ENCODE measurements around the gene TMEM151A.
"Not testable (repeated sequence)": the region's sequence is repeated elsewhere in the genome, so short reads cannot be mapped to it uniquely, and the experiment has no call there.

The TMEM151A gene

GRCh38 chr11:66297610-66298009 is 5.9 kb downstream of the TMEM151A start:
- in situ Hi-C loops (cut with HindIII; ENCODE audit: low sequenced_read_pairs) = no loop called here

DNA sequence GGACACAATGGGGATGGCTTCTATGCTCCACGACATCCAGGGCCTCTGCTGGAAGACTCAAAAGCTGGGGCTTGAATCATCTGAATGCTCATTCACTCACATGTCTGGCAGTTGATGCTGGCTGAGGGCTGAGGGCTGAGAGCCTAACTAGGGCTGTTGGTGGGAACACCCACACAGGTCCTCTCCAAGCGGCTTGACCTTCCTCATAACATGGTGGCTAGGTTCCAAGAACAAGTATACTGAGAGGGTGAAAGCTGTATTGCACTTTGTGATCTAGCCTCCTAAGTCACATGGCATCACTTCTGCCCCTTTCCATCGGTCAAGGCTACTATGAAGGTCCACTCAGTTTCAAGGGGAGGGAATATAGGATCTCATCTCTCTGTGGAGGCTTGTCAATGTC is 7.5 kb downstream of the TMEM151A start:
- in situ Hi-C loops (cut with HindIII; ENCODE audit: low sequenced_read_pairs) = no loop called here

GRCh38 chr11:66302656-66303055 is 11.0 kb downstream of the TMEM151A start:
- in situ Hi-C loops (cut with HindIII; ENCODE audit: low sequenced_read_pairs) = no loop called here

GRCh38 chr11:66309475-66309874 is 17.8 kb downstream of the TMEM151A start:
- in situ Hi-C loops (cut with HindIII; ENCODE audit: low sequenced_read_pairs) = no loop called here

DNA sequence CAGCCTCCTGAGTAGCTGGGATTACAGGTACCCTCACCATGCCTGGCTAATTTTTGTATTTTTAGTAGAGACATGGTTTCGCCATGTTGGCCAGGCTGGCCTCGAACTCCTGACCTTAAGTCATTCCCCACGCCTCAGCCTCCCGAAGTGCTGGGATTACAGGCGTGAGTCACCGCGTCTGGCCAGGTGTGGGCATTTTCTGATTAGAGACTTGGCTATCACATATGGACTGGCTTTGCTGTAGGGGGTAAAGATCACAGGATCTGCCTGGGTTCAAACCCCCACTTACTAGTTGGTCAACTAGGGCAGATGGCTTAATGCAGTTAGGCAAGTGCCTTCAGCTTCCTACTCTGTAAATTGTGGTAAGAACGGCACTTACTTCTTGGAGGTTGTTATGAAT is 18.6 kb downstream of the TMEM151A start:
- in situ Hi-C loops (cut with HindIII; ENCODE audit: low sequenced_read_pairs) = no loop called here

DNA sequence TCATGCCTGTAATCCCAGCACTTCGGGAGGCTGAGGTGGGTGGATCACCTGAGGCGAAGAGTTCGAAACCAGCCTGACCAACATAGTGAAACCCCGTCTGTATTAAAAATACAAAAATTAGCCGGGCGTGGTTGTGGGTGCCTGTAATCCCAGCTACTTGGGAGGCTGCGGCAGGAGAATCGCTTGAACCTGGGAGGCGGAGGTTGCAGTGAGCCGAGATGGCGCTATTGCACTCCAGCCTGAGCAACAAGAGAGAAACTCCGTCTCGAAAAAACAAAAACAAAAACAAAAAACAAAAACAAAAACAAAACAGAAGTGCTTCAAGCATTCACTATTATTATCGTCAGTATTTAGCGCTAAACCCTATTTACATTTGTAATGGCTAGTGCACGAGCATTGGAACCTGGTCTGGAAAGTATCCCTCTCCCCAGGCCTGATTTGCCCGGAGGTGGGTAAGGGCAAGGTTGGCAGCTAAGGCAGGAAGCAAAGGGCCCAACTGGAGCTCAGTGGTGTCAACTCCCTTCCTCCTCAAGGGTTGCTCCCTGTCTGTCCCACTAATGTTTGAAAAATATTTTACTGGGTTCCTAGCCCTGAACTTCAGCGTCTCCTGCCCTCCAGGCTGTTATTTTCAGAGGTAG is 19.2 kb downstream of the TMEM151A start:
- in situ Hi-C loops (cut with HindIII; ENCODE audit: low sequenced_read_pairs) = not testable (repeated sequence)

- in situ Hi-C loops (cut with HindIII; ENCODE audit: low sequenced_read_pairs) = no loop called here
Observed at GRCh38 chr11:66311470-66311964, 19.8 kb downstream of the TMEM151A start.

GRCh38 chr11:66311965-66312548 is 20.4 kb downstream of the TMEM151A start:
- in situ Hi-C loops (cut with HindIII; ENCODE audit: low sequenced_read_pairs) = no loop called here

GRCh38 chr11:66312549-66313320 is 21.0 kb downstream of the TMEM151A start:
- in situ Hi-C loops (cut with HindIII; ENCODE audit: low sequenced_read_pairs) = no loop called here

DNA sequence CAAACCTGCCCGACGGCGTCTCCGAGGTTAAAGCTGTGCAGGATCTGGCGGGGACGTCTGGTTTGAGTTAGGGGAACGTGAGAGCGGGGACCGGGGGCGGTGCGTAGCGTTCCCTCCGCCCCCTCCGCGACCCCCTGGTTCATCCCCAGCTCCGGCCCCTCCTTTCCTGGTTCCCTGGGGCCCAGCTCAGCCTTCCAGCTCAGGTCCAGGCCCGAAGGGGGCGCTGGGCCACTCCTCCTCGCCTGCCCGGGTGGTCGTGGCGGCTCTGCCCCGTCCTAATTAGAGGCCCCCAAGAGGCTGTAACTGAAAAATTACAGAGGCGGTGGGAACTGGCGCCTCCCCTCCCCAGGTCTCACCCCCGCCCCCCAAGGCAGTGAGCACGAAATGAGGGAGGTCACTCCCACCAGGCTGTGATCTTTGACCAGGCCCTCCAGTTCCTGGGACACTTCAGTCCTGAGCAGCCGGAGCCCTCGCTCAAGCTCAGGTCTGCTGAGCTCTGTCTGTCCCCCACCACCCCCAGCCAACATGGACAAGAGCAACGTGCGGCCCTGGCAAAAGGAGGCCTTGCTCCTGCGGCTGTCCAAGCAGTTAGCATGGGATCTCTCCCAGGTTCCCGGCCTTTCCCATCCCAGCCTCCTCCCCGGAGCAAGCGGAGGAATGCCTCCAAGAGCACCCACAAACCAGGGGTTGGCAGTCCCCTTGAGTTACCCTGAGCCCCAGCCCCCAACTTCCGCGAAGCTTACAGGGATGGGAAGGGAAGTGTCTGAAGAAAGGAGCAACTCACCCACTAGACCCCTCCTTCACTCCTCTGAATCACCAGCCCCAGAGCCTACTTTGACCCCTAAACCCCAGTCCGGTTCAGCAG is 21.9 kb downstream of the TMEM151A start:
- in situ Hi-C loops (cut with HindIII; ENCODE audit: low sequenced_read_pairs) = no loop called here

- in situ Hi-C loops (cut with HindIII; ENCODE audit: low sequenced_read_pairs) = no loop called here
Observed at GRCh38 chr11:66314186-66314501, 22.4 kb downstream of the TMEM151A start.

DNA sequence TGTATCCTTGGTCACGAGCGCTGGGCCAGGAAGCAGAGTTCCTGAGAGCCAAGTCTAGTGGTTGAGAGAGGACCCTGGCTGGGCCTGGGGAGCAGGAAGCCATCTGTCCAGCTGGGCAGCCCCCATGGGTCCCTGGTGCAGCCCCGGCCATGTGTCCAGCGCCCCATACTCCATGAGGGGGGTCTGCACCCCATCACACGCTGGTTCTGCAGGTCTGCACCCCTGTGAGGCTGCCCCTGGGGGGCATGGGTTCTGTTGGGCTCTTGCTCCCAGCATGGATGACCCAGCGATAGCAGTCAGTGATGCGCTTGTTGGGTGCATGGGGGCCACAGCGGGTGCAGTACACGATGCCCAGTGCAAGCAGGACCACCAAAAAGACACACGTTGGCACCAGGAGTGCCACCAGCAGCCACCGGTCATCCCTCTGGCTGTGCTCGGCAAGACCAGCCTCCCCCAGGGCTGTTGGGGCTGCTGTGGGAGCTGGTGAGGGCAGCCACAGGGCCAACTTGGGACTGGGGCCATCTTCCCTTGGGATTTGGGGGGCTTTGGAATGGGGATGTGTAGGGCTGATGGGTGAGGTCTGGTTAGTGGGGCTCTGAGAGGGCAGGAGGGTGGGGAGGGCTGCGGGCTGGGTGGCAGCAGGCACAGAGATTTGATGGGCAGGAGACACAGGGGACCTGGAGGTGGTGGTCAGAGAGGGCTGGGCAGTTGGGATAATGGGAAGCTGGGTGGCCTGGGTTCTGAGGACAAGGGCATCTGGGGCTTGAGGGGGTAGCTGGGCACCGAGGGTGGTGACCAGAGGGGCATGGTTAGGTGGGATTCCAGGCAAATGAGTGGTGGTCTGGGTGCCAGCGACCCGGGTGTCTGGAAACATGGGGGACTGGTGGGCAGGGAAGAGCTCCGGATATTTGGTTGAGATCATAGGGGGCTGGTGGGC is 23.1 kb downstream of the TMEM151A start:
- in situ Hi-C loops (cut with HindIII; ENCODE audit: low sequenced_read_pairs) = no loop called here

DNA sequence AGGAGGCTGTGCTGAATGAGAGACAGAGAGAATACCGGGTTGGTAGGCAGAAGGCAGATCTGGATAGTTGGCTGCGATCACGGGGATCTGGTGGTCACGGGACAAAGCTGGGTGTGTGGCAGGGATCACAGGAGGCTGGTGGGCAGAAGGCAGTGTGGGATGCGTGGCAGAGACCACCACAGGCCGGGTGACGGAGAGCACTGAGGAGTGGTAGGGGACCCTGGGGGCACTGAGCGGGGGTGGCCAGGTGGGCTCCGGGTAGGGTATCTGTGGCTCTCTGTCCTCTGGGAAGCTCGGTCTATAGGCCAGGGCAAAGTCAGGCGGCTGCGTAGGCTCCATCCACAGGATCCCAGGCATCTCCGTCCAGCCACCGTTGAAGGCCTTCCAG is 23.8 kb downstream of the TMEM151A start:
- in situ Hi-C loops (cut with HindIII; ENCODE audit: low sequenced_read_pairs) = no loop called here

DNA sequence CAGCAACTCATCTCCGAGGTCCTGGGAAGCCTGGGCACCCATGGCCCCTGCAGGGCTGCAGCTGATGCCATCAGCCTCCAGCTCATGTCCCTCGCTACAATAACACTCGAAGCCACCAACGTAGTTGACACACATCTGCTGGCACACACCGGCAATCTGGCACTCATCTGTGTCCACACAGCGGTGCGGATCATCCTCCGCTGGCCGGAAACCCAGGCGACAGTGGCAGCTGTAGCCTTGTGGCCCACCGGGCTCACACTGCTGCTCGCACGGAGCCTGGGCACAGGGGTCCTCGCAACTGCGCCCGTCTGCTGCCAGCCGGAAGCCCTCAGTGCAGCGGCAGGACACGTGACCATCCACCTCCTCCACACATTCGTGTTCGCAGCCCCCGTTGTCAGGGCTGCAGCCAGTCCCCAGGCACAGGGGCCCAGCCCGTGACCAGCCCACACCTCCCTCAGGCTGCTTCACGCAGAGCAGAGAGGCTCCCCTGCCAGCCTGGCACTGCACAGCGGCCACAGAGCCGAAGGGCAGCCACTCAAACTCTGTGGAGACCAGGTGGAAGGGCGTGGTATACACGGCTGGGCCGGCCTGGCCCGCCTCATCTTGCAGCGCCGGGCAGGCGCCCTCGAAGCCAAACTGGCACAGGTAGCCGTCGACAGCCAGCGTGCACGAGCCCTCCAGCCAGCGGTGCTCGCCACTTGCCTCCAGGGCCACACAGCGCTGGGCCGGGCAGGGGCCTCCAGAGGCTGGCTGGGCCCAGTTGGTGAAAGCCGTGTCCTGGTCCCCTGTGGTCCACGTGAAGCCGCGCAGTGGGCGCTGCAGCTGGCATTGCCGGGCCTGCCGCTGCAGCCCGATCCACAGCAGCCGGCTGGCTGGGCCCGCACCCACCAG is 24.5 kb downstream of the TMEM151A start:
- in situ Hi-C loops (cut with HindIII; ENCODE audit: low sequenced_read_pairs) = no loop called here

DNA sequence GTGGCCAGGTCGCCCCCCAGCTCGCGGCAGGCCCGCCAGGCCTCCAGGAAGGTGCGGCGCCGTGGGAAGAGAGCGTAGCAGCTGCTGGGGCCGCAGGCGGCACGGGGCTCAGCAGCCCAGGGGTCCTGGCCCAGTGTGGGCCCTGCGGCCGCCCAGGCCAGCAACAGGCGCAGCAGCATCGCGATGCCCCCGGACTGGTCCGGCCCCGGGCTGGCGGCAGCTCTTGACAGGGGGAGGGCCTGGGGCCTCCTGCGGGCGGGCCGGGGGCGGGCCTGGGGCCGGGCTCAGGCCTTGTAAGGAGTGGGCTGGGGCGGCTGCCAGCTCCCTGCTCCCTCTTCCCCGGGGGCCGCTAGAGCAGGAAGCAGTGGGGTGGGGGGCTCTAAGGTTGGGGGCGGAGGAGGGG is 25.2 kb downstream of the TMEM151A start, which contains the start of gene CD248:
TSS of gene CD248 (minus strand) at position 196 of the 403 bp plus-strand sequence. CDS start at position 179, 17 bp downstream.
- in situ Hi-C loops (cut with HindIII; ENCODE audit: low sequenced_read_pairs) = no loop called here

- in situ Hi-C loops (cut with HindIII; ENCODE audit: low sequenced_read_pairs) = no loop called here
Observed at GRCh38 chr11:66317322-66317722, 25.6 kb downstream of the TMEM151A start.

GRCh38 chr11:66317723-66318599 is 26.3 kb downstream of the TMEM151A start:
- in situ Hi-C loops (cut with HindIII; ENCODE audit: low sequenced_read_pairs) = no loop called here

DNA sequence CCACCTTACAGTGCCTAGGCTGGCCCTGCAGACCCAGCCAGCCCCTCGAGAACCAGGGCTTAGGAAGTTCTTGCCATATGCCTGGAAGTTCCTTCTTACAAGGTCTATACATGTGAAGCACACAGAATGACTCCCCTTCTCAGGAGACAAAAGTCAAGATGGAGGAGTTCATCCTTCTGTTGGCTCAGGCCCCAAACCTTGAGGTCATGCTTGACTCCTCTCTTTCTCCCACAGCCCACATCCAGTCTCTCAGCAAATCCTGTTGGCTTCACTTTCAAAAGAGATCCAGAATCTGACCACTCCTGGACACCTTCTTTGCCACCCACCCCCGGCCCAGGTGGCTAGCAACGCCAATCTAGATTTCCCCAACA is 26.9 kb downstream of the TMEM151A start:
- in situ Hi-C loops (cut with HindIII; ENCODE audit: low sequenced_read_pairs) = no loop called here

Measured in DLD1 (cell line).